ENCODE results near the gene SETD1A. TPM values are rescaled to one million over a fixed set of nuclear protein-coding genes. Genes with fewer than 3 reads are reported as not detected.

Gene SETD1A
- total RNA-seq, 2 donors from 2014 or later = 27.5 to 40.0 TPM

DNA sequence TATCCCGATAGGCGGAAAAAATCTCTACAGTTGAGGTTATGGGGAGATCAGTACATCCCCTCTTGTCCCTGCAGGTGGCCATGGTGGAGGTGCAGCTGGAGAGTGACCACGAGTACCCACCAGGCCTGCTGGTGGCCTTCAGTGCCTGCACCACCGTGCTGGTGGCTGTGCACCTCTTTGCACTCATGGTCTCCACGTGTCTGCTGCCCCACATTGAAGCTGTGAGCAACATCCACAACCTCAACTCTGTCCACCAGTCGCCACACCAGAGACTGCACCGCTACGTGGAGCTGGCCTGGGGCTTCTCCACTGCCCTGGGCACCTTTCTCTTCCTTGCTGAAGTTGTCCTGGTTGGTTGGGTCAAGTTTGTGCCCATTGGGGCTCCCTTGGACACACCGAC, 4.4 kb upstream of the SETD1A start:
- no peaks in the 10 kb centered on the region for H3K9me3 Mint-ChIP-seq
- no peak overlapping the region for H3K4me3 Mint-ChIP-seq
- no peak for DNase-seq (ENCODE audit: low spot score)
- ATAC-seq = no peak
- no peaks in the 10 kb centered on the region for H3K27me3 Mint-ChIP-seq
- H3K4me1 Mint-ChIP-seq (ENCODE audit: low read depth in 2 of 2) = peaks cover 18 to 19% of the 10 kb centered on the region in 2 donors
- H3K27ac Mint-ChIP-seq = no peak overlapping the region
- H3K36me3 Mint-ChIP-seq = no peaks in the 10 kb centered on the region

DNA sequence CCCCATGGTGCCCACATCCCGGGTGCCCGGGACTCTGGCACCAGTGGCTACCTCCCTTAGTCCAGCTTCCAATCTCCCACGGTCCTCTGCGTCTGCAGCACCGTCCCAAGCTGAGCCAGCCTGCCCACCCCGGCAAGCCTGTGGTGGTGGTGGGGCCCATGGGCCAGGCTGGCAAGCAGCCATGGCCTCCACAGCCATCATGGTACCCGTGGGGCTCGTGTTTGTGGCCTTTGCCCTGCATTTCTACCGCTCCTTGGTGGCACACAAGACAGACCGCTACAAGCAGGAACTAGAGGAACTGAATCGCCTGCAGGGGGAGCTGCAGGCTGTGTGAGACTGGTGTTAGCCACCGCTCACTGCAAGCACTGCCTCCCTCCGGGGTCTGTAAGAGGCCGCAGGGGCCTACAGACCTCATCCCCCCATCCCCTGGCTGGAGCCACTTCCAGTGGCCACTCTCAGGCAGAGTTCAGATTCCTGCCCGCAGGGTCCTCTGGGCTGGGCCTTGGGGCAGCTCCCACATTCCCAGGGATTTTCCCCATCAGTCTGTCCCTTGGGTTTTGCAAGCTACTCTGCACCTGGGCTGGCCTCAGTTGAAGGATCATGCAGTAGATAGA, 3.9 kb upstream of the SETD1A start:
- no peaks in the 10 kb centered on the region for H3K27me3 Mint-ChIP-seq
- H3K4me1 Mint-ChIP-seq (ENCODE audit: low read depth in 2 of 2) = peaks cover 22 to 23% of the 10 kb centered on the region in 2 donors
- no peaks in the 10 kb centered on the region for H3K36me3 Mint-ChIP-seq
- no peak overlapping the region for H3K27ac Mint-ChIP-seq
- no peak for DNase-seq (ENCODE audit: low spot score)
- no peak overlapping the region for H3K4me3 Mint-ChIP-seq
- no peaks in the 10 kb centered on the region for H3K9me3 Mint-ChIP-seq
- no peak for ATAC-seq

DNA sequence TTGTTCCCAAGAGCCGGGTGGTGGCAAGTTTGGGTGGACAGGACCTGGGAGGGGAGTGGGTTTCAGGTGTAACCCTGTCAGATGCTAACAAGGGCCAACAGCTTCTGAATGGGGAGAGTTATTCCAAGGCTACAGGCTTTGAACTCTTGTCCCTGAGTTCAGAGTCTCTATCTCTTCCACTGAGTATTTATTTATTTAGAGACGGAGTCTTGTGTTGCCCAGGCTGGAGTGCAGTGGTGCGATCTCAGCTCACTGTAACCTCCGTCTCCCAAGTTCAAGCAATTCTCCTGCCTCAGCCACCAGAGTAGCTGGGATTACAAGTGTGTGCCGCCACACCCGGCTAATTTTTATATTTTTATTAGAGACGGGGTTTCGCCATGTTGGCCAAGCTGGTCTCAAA, 2.6 kb upstream of the SETD1A start:
- H3K4me3 Mint-ChIP-seq = no peak overlapping the region
- peaks cover 5% of the 10 kb centered on the region for H3K36me3 Mint-ChIP-seq
- H3K9me3 Mint-ChIP-seq = no peaks in the 10 kb centered on the region
- no peak for DNase-seq (ENCODE audit: low spot score)
- H3K27ac Mint-ChIP-seq = peak overlapping the region in 1 of 2 donors; percentile 74
- H3K27me3 Mint-ChIP-seq = no peaks in the 10 kb centered on the region
- ATAC-seq = no peak
- H3K4me1 Mint-ChIP-seq (ENCODE audit: low read depth in 2 of 2) = peaks cover 27 to 29% of the 10 kb centered on the region in 2 donors

DNA sequence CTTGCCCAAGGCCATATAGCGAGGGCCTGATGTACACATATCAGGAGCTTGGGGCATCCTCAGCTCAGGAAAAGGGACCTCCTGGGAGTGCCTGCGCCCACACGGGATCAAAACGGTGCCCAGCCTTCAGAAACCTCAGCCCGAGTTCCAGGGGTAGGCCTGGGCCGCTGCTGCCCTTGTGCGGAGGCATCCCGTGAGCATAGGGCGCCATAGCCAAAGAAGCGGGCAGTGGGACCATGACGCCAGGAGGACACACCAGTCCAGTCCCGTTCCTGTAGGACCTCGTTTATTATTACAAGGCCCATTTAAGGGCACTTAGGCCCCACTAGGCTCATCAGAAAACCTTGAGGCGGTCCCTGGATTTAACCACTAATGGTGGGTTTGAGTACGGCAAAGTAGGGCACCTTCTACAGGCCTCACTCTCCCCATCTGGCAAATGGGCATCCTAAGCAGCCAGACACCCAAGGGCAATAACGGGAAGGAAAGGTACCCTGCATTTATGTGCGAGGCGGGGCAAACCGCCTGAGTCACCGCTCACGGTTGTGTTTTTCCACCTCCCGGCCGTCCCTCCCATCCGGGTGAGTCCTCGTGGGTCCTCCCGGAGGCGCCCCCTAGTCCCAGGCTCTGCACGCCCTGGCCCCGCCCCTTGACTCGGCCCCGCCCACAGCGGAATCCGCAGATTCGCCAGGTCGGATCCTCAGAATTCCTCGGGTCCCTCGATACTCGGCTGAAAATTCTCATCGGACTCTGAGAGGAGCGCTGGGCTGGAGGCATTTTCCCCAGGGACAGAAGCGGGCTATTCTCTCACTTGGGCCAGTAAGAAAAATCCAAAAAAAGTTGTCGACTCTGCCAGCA, 726 bp upstream of the SETD1A start:
- no peaks in the 10 kb centered on the region for H3K9me3 Mint-ChIP-seq
- peak; percentile 83 to 87 for ATAC-seq
- no peaks in the 10 kb centered on the region for H3K27me3 Mint-ChIP-seq
- peak; percentile 93 for DNase-seq (ENCODE audit: low spot score)
- H3K27ac Mint-ChIP-seq = peak overlapping the region; percentile 98 to 99
- H3K36me3 Mint-ChIP-seq = peaks cover 18% of the 10 kb centered on the region
- H3K4me3 Mint-ChIP-seq = peak overlapping the region; percentile 95
- peaks cover 26 to 31% of the 10 kb centered on the region in 2 donors for H3K4me1 Mint-ChIP-seq (ENCODE audit: low read depth in 2 of 2)

DNA sequence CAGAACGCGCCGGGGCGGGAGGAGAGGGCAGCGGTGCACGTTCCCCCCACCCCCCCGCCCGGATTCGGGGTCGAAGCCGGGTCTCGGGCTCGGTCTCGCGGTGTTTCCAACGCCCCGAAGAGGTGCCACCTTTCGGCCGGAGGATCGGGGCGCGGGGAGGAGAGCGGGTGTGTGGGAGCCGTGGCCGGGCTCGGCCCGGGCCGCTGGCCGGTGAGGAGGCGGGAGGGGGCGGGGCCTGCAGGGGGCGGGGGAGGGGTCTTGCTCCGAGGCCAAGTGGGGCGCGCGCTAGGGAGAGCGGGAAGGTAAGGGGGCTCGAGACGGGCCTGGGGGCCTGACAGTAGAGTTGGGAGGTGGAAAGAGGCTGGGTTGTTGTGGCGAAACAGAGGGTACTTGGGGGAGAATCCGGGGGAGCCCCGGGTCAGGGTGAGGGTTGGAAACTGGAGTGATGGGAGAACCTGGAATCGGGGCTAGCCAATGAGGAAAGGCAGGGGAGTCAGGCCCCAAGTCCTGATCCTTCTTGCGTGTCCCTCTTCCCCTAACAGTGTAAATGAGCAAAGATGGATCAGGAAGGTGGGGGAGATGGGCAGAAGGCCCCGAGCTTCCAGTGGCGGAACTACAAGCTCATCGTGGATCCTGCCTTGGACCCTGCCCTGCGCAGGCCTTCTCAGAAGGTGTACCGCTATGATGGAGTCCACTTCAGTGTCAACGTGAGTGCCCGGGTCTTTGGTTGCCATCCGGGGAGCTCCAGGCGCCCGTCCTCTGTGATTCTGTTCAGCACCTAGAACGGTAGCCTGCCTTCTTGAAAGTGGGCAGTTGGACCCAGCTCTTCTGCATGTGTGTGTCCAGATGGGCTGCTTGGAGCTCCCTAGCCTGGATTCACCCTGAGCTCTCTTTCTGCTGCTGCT, 873 bp downstream of the SETD1A start:
- ATAC-seq = peak; percentile 41 to 51
- H3K4me1 Mint-ChIP-seq (ENCODE audit: low read depth in 2 of 2) = peaks cover 26 to 31% of the 10 kb centered on the region in 2 donors
- peak overlapping the region; percentile 57 to 80 for H3K27ac Mint-ChIP-seq
- no peaks in the 10 kb centered on the region for H3K27me3 Mint-ChIP-seq
- peak overlapping the region; percentile 93 for H3K4me3 Mint-ChIP-seq
- no peaks in the 10 kb centered on the region for H3K9me3 Mint-ChIP-seq
- H3K36me3 Mint-ChIP-seq = peaks cover 25% of the 10 kb centered on the region
- no peak for DNase-seq (ENCODE audit: low spot score)

DNA sequence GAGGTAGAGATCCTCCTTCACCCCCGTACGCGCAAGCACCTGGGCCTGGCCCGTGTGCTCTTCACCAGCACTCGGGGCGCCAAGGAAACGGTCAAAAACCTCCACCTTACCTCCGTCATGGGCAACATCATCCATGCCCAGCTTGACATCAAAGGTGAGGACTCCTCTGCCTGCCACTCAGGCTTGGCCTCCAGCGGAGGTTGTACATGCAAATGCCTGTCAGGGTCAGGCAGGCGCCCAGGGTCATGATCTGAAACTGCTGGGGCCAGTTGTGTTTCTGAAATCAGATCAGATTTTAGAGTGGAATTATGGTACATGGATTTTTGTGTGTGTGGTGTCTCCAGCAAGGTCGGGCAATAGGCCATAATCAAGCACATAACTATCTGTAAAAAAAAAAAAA, 3.8 kb downstream of the SETD1A start:
- no peak overlapping the region for H3K4me3 Mint-ChIP-seq

DNA sequence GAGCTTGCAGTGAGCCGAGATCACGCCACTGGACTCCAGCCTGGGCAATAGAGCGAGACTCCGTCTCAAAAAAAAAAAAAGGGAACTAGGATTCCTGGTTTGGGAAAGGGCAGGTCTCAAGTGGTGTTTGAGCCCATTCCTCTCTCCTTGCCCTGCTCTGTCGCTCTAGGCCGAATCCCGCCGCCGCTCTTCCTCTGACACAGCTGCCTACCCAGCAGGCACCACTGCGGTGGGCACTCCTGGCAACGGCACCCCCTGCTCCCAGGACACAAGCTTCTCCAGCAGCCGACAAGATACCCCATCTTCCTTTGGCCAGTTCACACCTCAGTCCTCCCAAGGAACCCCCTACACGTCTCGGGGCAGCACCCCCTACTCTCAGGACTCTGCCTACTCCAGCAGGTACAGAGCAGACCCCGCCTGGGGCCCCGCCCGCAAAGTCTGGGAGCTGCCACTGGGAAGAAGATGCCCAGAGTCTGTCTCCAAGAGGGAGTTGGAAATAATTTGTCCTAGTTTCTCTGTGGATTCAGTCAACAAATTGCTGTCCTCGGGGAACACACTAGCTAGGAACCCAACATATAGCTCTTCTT, 6.5 kb downstream of the SETD1A start:
- peak; percentile 5 to 28 for ATAC-seq
- DNase-seq (ENCODE audit: low spot score) = no peak
- H3K4me3 Mint-ChIP-seq = no peak overlapping the region
- no peak overlapping the region for H3K27ac Mint-ChIP-seq
- H3K9me3 Mint-ChIP-seq = no peaks in the 10 kb centered on the region
- H3K36me3 Mint-ChIP-seq = peaks cover 32% of the 10 kb centered on the region
- H3K27me3 Mint-ChIP-seq = no peaks in the 10 kb centered on the region
- peaks cover 16 to 23% of the 10 kb centered on the region in 2 donors for H3K4me1 Mint-ChIP-seq (ENCODE audit: low read depth in 2 of 2)

More for the DNA sequence above, 3.8 kb downstream of the SETD1A start:
- peaks cover 25% of the 10 kb centered on the region for H3K36me3 Mint-ChIP-seq
- no peak overlapping the region for H3K27ac Mint-ChIP-seq
- no peak for ATAC-seq
- no peaks in the 10 kb centered on the region for H3K27me3 Mint-ChIP-seq
- no peaks in the 10 kb centered on the region for H3K9me3 Mint-ChIP-seq
- no peak for DNase-seq (ENCODE audit: low spot score)
- H3K4me1 Mint-ChIP-seq (ENCODE audit: low read depth in 2 of 2) = peaks cover 26 to 28% of the 10 kb centered on the region in 2 donors

DNA sequence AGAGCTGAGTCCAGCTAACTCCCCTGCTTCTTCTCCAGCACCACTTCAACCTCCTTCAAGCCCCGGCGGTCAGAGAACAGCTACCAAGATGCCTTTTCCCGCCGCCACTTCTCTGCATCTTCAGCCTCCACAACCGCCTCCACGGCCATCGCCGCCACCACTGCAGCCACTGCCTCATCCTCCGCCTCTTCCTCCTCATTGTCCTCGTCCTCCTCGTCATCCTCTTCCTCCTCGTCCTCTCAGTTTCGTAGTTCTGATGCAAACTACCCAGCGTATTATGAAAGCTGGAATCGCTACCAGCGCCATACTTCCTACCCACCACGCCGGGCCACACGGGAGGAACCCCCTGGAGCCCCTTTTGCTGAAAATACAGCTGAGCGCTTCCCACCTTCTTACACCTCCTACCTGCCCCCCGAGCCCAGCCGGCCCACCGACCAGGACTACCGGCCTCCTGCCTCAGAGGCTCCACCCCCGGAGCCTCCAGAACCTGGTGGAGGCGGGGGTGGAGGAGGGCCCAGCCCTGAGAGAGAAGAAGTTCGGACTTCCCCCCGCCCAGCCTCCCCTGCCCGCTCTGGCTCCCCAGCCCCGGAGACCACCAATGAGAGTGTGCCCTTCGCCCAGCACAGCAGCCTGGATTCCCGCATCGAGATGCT, 7.1 kb downstream of the SETD1A start:
- Mint-ChIP-seq H3K9me3 (no peaks in the 10 kb centered on the region), H3K4me1 (ENCODE audit: low read depth in 2 of 2) (peaks cover 9 to 16% of the 10 kb centered on the region in 2 donors), H3K36me3 (peaks cover 30% of the 10 kb centered on the region), H3K27ac (no peak overlapping the region), H3K27me3 (no peaks in the 10 kb centered on the region), H3K4me3 (no peak overlapping the region)
- DNase-seq (ENCODE audit: low spot score) = no peak
- ATAC-seq = no peak

DNA sequence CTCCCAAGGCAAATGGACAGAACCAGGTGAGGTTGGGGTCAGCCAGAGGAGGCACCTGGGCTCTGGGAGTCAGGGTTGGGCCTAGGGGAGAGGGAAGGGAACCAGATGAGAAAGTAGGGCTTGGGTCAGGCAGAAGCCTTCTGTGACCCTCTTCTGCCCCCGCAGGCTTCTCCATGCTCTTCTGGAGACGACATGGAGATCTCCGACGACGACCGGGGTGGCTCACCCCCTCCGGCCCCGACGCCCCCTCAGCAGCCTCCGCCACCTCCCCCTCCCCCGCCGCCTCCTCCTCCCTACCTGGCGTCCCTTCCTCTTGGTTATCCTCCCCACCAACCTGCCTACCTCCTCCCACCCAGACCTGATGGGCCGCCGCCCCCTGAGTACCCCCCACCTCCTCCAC, 7.9 kb downstream of the SETD1A start:
- no peak for ATAC-seq
- Mint-ChIP-seq H3K36me3 (peaks cover 24% of the 10 kb centered on the region), H3K4me3 (no peak overlapping the region), H3K27me3 (no peaks in the 10 kb centered on the region), H3K4me1 (ENCODE audit: low read depth in 2 of 2) (peaks cover 2 to 9% of the 10 kb centered on the region in 2 donors), H3K27ac (no peak overlapping the region), H3K9me3 (no peaks in the 10 kb centered on the region)
- no peak for DNase-seq (ENCODE audit: low spot score)

DNA sequence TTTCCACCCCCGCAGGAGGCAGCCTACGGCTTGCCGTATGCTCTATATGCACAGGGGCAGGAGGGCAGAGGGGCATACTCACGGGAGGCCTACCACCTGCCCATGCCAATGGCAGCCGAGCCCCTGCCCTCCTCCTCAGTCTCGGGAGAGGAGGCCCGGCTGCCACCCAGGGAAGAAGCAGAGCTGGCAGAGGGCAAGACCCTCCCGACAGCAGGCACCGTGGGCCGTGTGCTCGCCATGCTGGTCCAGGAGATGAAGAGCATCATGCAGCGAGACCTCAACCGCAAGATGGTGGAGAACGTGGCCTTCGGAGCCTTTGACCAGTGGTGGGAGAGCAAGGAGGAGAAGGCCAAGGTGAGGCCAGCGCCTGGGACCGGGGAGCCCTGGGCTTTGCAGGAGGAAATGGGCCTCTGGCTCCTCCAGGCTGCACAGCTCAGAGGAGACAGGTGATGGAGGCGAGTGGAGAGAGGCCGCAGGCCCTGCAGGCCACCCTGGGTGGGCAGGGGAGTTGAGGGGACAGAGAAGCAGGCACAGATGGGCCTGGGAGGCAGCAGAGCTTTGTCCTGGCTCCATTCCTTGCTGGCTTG, 8.6 kb downstream of the SETD1A start:
- ATAC-seq (no peak), DNase-seq (ENCODE audit: low spot score) (no peak)
- Mint-ChIP-seq H3K4me1 (ENCODE audit: low read depth in 2 of 2) (peaks cover 0 to 13% of the 10 kb centered on the region in 2 donors), H3K27ac (no peak overlapping the region), H3K36me3 (peaks cover 24% of the 10 kb centered on the region), H3K9me3 (no peaks in the 10 kb centered on the region), H3K4me3 (no peak overlapping the region), H3K27me3 (no peaks in the 10 kb centered on the region)

DNA sequence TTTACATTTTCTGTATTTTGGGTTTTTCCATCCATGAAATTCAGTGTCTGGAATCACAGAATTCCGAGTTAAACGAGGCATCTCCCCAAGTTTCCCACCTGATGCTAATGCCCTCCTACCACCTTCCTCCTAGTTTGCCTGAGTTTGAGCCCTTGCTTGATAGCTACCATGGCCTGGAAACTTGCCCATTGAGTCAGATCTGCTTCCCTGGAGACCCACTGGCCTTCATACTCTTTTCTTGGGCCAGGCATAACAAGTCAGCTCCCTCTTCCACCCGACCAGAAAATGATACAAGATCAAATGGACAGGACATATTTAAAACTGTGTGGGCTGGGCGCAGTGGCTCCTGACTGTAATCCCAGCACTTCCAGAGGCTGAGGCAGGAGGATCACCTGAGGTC, 10.2 kb downstream of the SETD1A start:
- Mint-ChIP-seq H3K4me3 (no peak overlapping the region), H3K27me3 (no peaks in the 10 kb centered on the region), H3K4me1 (ENCODE audit: low read depth in 2 of 2) (peaks cover 0 to 14% of the 10 kb centered on the region in 2 donors), H3K27ac (no peak overlapping the region), H3K36me3 (peaks cover 29% of the 10 kb centered on the region), H3K9me3 (no peaks in the 10 kb centered on the region)
- DNase-seq (ENCODE audit: low spot score) (no peak), ATAC-seq (no peak)

DNA sequence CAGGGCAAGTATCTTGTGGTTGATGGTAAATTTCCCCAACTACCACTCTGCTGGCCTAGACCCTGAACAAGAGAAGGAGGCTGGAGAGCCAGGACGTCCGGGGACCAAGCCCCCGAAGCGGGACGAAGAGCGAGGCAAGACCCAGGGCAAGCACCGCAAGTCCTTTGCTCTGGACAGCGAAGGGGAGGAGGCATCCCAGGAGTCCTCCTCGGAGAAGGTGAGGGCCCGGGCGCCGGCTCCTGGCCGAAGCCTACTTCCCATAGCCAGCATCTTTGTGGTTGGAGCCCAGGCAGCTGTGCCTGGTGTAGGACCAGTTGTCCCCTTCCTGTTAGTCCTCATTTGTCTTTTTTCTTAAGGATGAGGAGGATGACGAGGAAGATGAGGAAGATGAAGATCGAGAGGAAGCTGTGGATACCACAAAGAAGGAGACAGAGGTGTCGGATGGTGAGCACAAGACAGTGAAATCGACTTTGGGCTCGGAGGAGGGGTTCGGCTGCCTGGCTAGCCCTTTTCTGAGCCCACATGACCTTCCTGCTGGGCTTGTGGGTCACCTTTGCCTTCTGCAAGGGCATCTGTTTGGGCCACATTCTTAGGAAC, 11.8 kb downstream of the SETD1A start:
- ATAC-seq (no peak), DNase-seq (ENCODE audit: low spot score) (no peak)
- peaks cover 12 to 25% of the 10 kb centered on the region in 2 donors for H3K4me1 Mint-ChIP-seq (ENCODE audit: low read depth in 2 of 2)
- H3K4me3 Mint-ChIP-seq = no peak overlapping the region
- H3K36me3 Mint-ChIP-seq = peaks cover 39% of the 10 kb centered on the region
- H3K27me3 Mint-ChIP-seq = no peaks in the 10 kb centered on the region
- no peaks in the 10 kb centered on the region for H3K9me3 Mint-ChIP-seq
- no peak overlapping the region for H3K27ac Mint-ChIP-seq
